Measurements from ENCODE around the gene MAP3K6. TPM values are rescaled to one million over a fixed set of nuclear protein-coding genes. Genes with fewer than 3 reads are reported as not detected.

MAP3K6 gene
- total RNA-seq, 2 donors from 2014 or later, result 78.6 to 85.6 TPM

DNA sequence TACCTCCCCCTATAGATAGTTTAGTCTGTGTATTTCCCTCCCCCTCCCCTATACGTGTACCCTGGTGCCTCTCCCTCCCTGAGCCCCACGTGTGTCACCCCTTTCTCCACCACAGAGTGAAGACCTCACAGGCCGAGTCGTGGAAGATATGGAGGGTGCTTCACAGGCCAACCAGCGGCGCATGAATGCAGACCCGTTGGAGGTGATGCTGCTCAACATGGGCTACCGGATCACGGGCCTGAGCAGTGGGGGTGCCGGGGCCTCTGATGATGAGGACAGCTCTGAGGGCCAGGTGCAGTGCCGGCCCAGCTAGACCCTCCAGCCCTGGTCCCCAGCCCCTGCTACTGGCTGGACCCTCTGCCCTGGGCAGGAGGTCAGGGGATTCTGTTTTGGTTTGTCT is 60.7 kb downstream of the MAP3K6 start:
- Histone ChIP-seq H3K27me3 (replicated peaks; ENCODE audit: insufficient read depth) (no peaks in the 10 kb centered on the region), H3K36me3 (peaks cover 31% of the 10 kb centered on the region), H3K27ac (no peak overlapping the region), H3K9me3 (no peaks in the 10 kb centered on the region), H3K4me1 (ENCODE audit: control insufficient read depth in 1 of 2, low read depth in 2 of 2) (no peaks in the 10 kb centered on the region), H3K4me3 (no peak overlapping the region)
- no peak for ATAC-seq (ENCODE audit: insufficient number of reproducible peaks, low FRiP score, low read depth)
- DNase-seq (ENCODE audit: low spot score), result no peak
- TF ChIP-seq, protein P1, sequence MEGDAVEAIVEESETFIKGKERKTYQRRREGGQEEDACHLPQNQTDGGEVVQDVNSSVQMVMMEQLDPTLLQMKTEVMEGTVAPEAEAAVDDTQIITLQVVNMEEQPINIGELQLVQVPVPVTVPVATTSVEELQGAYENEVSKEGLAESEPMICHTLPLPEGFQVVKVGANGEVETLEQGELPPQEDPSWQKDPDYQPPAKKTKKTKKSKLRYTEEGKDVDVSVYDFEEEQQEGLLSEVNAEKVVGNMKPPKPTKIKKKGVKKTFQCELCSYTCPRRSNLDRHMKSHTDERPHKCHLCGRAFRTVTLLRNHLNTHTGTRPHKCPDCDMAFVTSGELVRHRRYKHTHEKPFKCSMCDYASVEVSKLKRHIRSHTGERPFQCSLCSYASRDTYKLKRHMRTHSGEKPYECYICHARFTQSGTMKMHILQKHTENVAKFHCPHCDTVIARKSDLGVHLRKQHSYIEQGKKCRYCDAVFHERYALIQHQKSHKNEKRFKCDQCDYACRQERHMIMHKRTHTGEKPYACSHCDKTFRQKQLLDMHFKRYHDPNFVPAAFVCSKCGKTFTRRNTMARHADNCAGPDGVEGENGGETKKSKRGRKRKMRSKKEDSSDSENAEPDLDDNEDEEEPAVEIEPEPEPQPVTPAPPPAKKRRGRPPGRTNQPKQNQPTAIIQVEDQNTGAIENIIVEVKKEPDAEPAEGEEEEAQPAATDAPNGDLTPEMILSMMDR (IDR thresholded peaks at IDR 0.05), result no peak

Other genes with a start within 250 kb of the MAP3K6 start
- gene SLC9A1, start 211.8 kb downstream of the MAP3K6 start, total RNA-seq, result 10 to 100 TPM; 12.3 to 36.3 TPM
- gene WDTC1, start 132.3 kb downstream of the MAP3K6 start, total RNA-seq, result 10 to 100 TPM; 34.6 to 43.5 TPM
- gene TMEM222, start 44.8 kb downstream of the MAP3K6 start, total RNA-seq, result 10 to 100 TPM; 31.5 to 45.1 TPM
- gene SYTL1, start 24.9 kb downstream of the MAP3K6 start, total RNA-seq, result 1 to 10 TPM; 4.1 to 5.5 TPM
- gene FCN3, start 7.9 kb upstream of the MAP3K6 start, total RNA-seq, result 1 to 10 TPM; 3.5 to 4.5 TPM
- not detected for gene CD164L2, start 16.4 kb upstream of the MAP3K6 start, total RNA-seq
- gene GPR3, start 25.7 kb upstream of the MAP3K6 start, total RNA-seq, result not detected
- gene WASF2, start 123.2 kb upstream of the MAP3K6 start, total RNA-seq, result 10 to 100 TPM; 60.1 to 83.7 TPM
- 10 to 100 TPM; 38.3 to 55.4 TPM for gene AHDC1, start 237.2 kb upstream of the MAP3K6 start, total RNA-seq